AG09309 (cell line): ENCODE measurements around the gene PGAM4.

Source experiments
- DNase-seq: peaks from one replicate; pipeline ENCODE4 v3.0.0-alpha.2; 2010; ENCODE audit warnings: low read depth
- H3K4me3 ChIP-seq: 2 replicates; pipeline ENCODE4 v1.5.1; 2011; ENCODE audit warnings: mild to moderate bottlenecking, low read depth, low read length, moderate library complexity; ENCODE audit not compliant: control insufficient read depth
- TF ChIP-seq, protein P1 (sequence below): IDR thresholded peaks from 2 replicates; pipeline ENCODE4 v1.5.1; 2011; ENCODE audit warnings: mild to moderate bottlenecking, low read depth, low read length, inconsistent platforms; ENCODE audit not compliant: insufficient read depth, control insufficient read depth; ENCODE audit errors: missing control alignments

The PGAM4 gene

DNA sequence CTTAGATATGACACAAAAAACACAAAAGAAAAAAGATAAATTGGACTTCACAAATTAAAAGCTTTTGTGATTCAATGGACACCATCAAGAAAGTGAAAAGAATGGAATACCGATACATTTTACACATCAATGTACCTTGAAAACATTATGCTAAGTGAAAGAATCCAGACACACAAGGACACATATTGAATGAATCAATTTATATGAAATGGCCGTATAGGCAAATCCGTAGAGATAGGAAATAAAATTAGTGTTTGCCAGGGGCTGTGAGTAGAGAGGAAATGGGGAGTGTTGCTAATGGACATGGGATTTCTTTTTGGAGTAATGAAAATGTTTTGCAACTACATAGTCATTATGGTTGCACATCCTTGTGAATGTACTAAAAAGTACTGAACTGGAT, 3.1 kb downstream of the PGAM4 start:
- no peak overlapping the region for H3K4me3 ChIP-seq
- TF ChIP-seq, protein P1, sequence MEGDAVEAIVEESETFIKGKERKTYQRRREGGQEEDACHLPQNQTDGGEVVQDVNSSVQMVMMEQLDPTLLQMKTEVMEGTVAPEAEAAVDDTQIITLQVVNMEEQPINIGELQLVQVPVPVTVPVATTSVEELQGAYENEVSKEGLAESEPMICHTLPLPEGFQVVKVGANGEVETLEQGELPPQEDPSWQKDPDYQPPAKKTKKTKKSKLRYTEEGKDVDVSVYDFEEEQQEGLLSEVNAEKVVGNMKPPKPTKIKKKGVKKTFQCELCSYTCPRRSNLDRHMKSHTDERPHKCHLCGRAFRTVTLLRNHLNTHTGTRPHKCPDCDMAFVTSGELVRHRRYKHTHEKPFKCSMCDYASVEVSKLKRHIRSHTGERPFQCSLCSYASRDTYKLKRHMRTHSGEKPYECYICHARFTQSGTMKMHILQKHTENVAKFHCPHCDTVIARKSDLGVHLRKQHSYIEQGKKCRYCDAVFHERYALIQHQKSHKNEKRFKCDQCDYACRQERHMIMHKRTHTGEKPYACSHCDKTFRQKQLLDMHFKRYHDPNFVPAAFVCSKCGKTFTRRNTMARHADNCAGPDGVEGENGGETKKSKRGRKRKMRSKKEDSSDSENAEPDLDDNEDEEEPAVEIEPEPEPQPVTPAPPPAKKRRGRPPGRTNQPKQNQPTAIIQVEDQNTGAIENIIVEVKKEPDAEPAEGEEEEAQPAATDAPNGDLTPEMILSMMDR, result no peak
- no peak for DNase-seq

- H3K4me3 ChIP-seq, result no peak overlapping the region
- TF ChIP-seq, protein P1, result no peak
- DNase-seq, result no peak
These were observed 7.2 kb downstream of the PGAM4 start for GRCh38 chrX:77962068-77962902.

GRCh38 chrX:77961063-77961462, 8.4 kb downstream of the PGAM4 start:
- TF ChIP-seq, protein P1, result no peak

DNA sequence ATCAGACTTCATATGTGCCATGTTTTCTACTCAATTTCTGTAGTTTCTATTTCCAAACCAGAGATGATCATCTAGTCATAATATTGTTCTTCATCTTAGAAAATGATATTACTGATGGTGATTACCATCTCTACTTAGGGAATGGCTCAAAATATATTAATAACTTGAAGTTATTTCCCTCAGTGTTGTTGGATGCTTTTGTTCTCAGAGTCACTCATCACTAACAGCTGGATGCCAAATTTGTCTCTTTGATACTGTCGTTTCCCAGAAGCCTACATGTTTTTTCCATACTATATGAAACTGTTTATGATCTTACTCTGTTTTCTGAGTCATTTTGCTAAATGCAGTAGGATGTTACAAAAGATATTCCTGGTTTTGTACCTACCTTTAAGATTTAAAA, 8.9 kb downstream of the PGAM4 start:
- DNase-seq, result no peak
- TF ChIP-seq, protein P1, result no peak
- H3K4me3 ChIP-seq, result no peak overlapping the region

More at GRCh38 chrX:77961063-77961462, 8.4 kb downstream of the PGAM4 start:
- no peak overlapping the region for H3K4me3 ChIP-seq
- DNase-seq, result no peak

- no peak overlapping the region for H3K4me3 ChIP-seq
- DNase-seq, result no peak
- TF ChIP-seq, protein P1, result no peak
These were observed 15.7 kb downstream of the PGAM4 start for GRCh38 chrX:77953708-77954107.

GRCh38 chrX:77953302-77953701, 16.1 kb downstream of the PGAM4 start:
- TF ChIP-seq, protein P1, result no peak
- no peak for DNase-seq
- no peak overlapping the region for H3K4me3 ChIP-seq
